ENCODE data around the gene ATXN1L.
"Not testable (repeated sequence)": the region's sequence is repeated elsewhere in the genome, so short reads cannot be mapped to it uniquely, and the experiment has no call there.

Gene ATXN1L

GRCh38 chr16:71845639-71846430 lies at the start of gene ATXN1L:
Gene ATXN1L, plus strand, starts transcription at chr16:71845976. Its CDS starts 3,765 bp downstream, at chr16:71849741.
- peak; percentile 95 for DNase-seq

GRCh38 chr16:71796501-71797097 lies 49.2 kb upstream of the ATXN1L start:
- no peak for DNase-seq

GRCh38 chr16:71803305-71803690 lies 42.5 kb upstream of the ATXN1L start:
- no peak for DNase-seq

GRCh38 chr16:71807905-71808592 lies 37.7 kb upstream of the ATXN1L start:
- DNase-seq, result peak; percentile 69

GRCh38 chr16:71808593-71809459 lies 37.0 kb upstream of the ATXN1L start, which contains the start of gene AP1G1:
Gene AP1G1, minus strand, starts transcription at chr16:71808834. Its CDS starts 19,355 bp downstream, at chr16:71789479.
- peak; percentile 97 for DNase-seq

- DNase-seq, result not testable (repeated sequence)
Measured at GRCh38 chr16:71810155-71810530, 35.6 kb upstream of the ATXN1L start.

- DNase-seq, result no peak
Measured at GRCh38 chr16:71811261-71811803, 34.4 kb upstream of the ATXN1L start.

- DNase-seq, result not testable (repeated sequence)
Measured at GRCh38 chr16:71817155-71817500, 28.6 kb upstream of the ATXN1L start.

- DNase-seq, result peak; percentile 75
Measured at GRCh38 chr16:71826533-71827017, 19.2 kb upstream of the ATXN1L start.

GRCh38 chr16:71830359-71830758 lies 15.4 kb upstream of the ATXN1L start:
- no peak for DNase-seq

- not testable (repeated sequence) for DNase-seq
Measured at GRCh38 chr16:71831698-71832097, 14.1 kb upstream of the ATXN1L start.

GRCh38 chr16:71832112-71832511 lies 13.7 kb upstream of the ATXN1L start:
- DNase-seq, result not testable (repeated sequence)

- DNase-seq, result no peak
Measured at GRCh38 chr16:71834291-71834690, 11.5 kb upstream of the ATXN1L start.

GRCh38 chr16:71837150-71837549 lies 8.6 kb upstream of the ATXN1L start:
- peak; percentile 17 for DNase-seq

- DNase-seq, result no peak
Measured at GRCh38 chr16:71840052-71840451, 5.7 kb upstream of the ATXN1L start.

GRCh38 chr16:71843572-71843971 lies 2.2 kb upstream of the ATXN1L start:
- no peak for DNase-seq

- DNase-seq, result peak; percentile 16
Measured at GRCh38 chr16:71846431-71846830, 655 bp downstream of the ATXN1L start.

GRCh38 chr16:71847096-71847495 lies 1.3 kb downstream of the ATXN1L start:
- no peak for DNase-seq

GRCh38 chr16:71848622-71849021 lies 2.8 kb downstream of the ATXN1L start:
- no peak for DNase-seq

GRCh38 chr16:71851746-71852145 lies 6.0 kb downstream of the ATXN1L start:
- DNase-seq, result no peak

GRCh38 chr16:71852158-71852557 lies 6.4 kb downstream of the ATXN1L start:
- no peak for DNase-seq

- no peak for DNase-seq
Measured at GRCh38 chr16:71852561-71852960, 6.8 kb downstream of the ATXN1L start.

Data from OCI-M1 (cell line).